HepG2 (cell line): ENCODE results near the gene TRMT1. TPM values are rescaled to one million over a fixed set of nuclear protein-coding genes. Genes with fewer than 3 reads are reported as not detected.

ENCODE experiments used
- CEBPB ChIP-seq: IDR thresholded peaks from 2 replicates; pipeline ENCODE4 v1.6.1; 2011; ENCODE audit warnings: low read depth, low read length, improper control_type of control experiment, borderline replicate concordance
- FOXA3 ChIP-seq: IDR thresholded peaks from 2 replicates; pipeline ENCODE4 v1.6.1; 2016; ENCODE audit warnings: missing genetic modification reagents, missing compliant biosample characterization
- FOXO1 ChIP-seq: sonication (generic); formaldehyde crosslinking; IDR thresholded peaks from 2 replicates; pipeline ENCODE4 v1.4.0; 2020; ENCODE audit warnings: missing genetic modification reagents
- HES4 ChIP-seq: sonication (generic); formaldehyde crosslinking; IDR thresholded peaks from 2 replicates; pipeline ENCODE4 v1.9.0; 2021; ENCODE audit warnings: mild to moderate bottlenecking, missing genetic modification reagents, borderline replicate concordance
- HNF4A ChIP-seq: sonication (generic); formaldehyde crosslinking; IDR thresholded peaks from 2 replicates; pipeline ENCODE4 v1.4.0; 2020; ENCODE audit warnings: missing genetic modification reagents
- HNF4G ChIP-seq, 2 experiments: sonication (generic) in 1 of 2; formaldehyde crosslinking in 1 of 2; IDR thresholded peaks; 2 replicates each; pipeline versions ENCODE4 v1.4.0 to v1.6.1; 2011 to 2020; ENCODE audit warnings: borderline replicate concordance in 2 of 2, low read depth in 2 of 2, mild to moderate bottlenecking in 2 of 2, low read length in 1 of 2, missing genetic modification reagents in 1 of 2, moderate library complexity in 1 of 2
- IKZF1 ChIP-seq: fragments of 450-650 bp; IDR thresholded peaks from 2 replicates; pipeline ENCODE4 v1.7.1; 2016
- KDM1A ChIP-seq: IDR thresholded peaks from 2 replicates; pipeline ENCODE4 v1.6.1; 2016; ENCODE audit warnings: missing compliant biosample characterization
- NRL ChIP-seq: sonication (generic); formaldehyde crosslinking; IDR thresholded peaks from 2 replicates; pipeline ENCODE4 v1.5.0; 2020; ENCODE audit warnings: missing genetic modification reagents, mild to moderate bottlenecking, moderate library complexity, borderline replicate concordance
- RELA ChIP-seq: sonication (generic); formaldehyde crosslinking; IDR thresholded peaks from 2 replicates; pipeline ENCODE4 v1.4.0; 2020; ENCODE audit warnings: missing genetic modification reagents
- SRSF4 ChIP-seq: fragments of 200-400 bp; formaldehyde crosslinking; IDR thresholded peaks from one replicate; pipeline ENCODE4 v1.6.1; 2018; ENCODE audit warnings: mild to moderate bottlenecking, low read depth, low read length, moderate library complexity; ENCODE audit not compliant: poor library complexity, severe bottlenecking
- THAP11 ChIP-seq: IDR thresholded peaks from 2 replicates; pipeline ENCODE4 v1.6.1; 2016; ENCODE audit warnings: missing biosample characterization, missing genetic modification reagents
- ZFX ChIP-seq: sonication (generic); formaldehyde crosslinking; IDR thresholded peaks from 2 replicates; pipeline ENCODE4 v1.4.0; 2020; ENCODE audit warnings: mild to moderate bottlenecking, low read depth, missing genetic modification reagents, moderate library complexity
- ZNF180 ChIP-seq: sonication (generic); formaldehyde crosslinking; IDR thresholded peaks from 2 replicates; pipeline ENCODE4 v1.4.0; 2020; ENCODE audit warnings: low read depth, missing genetic modification reagents, borderline replicate concordance
- ZNF274 ChIP-seq: sonication (generic); formaldehyde crosslinking; IDR thresholded peaks from 2 replicates; pipeline ENCODE4 v1.5.1; 2020; ENCODE audit warnings: mild to moderate bottlenecking, missing genetic modification reagents
- ZNF3 ChIP-seq: IDR thresholded peaks from 2 replicates; pipeline ENCODE4 v1.7.0; 2017; ENCODE audit warnings: inconsistent platforms
- polyA plus RNA-seq, 8 experiments: library from polyadenylated mRNA; depleted of rRNA in 3 of 8; stranded (reverse) in 7 of 8; unstranded in 1 of 8; fragments of >200 nt; fragmentation: Illumina TruSeq in 4 of 8; extraction: Trizol in 4 of 8; gene quantifications; 2 replicates each; pipeline versions ENCODE4 v1.2.1 to v1.2.3, GENCODE V29; 2011 to 2016; ENCODE audit warnings: low read depth in 4 of 8, missing spikeins in 1 of 8, mixed read lengths in 1 of 8; ENCODE audit not compliant: insufficient read depth in 1 of 8
- total RNA-seq, 5 experiments: library from RNA; depleted of rRNA; stranded (reverse); fragments of >200 nt; fragmentation: Illumina TruSeq; extraction: Trizol; gene quantifications; 2 replicates each; pipeline ENCODE4 v1.2.3, GENCODE V29; 2016; ENCODE audit warnings: low read depth in 1 of 5
- TF ChIP-seq, protein P1 (sequence below): sonication (generic); formaldehyde crosslinking; IDR thresholded peaks from 2 replicates; pipeline ENCODE4 v1.4.0; 2020; ENCODE audit warnings: missing genetic modification reagents, borderline replicate concordance
- TF ChIP-seq, protein P2 (sequence below): sonication (generic); formaldehyde crosslinking; IDR thresholded peaks from 2 replicates; pipeline ENCODE4 v1.5.0; 2020; ENCODE audit warnings: mild to moderate bottlenecking, missing genetic modification reagents
- TF ChIP-seq, protein P3 (sequence below): IDR thresholded peaks from 2 replicates; pipeline ENCODE4 v1.6.1; 2018; ENCODE audit warnings: missing genetic modification reagents, mild to moderate bottlenecking, missing compliant biosample characterization
- TF ChIP-seq, protein P4 (sequence below): sonication (generic); formaldehyde crosslinking; IDR thresholded peaks from 2 replicates; pipeline ENCODE4 v1.4.0; 2020; ENCODE audit warnings: mild to moderate bottlenecking, missing genetic modification reagents

Gene TRMT1
- total and polyA plus RNA-seq, 2 of the 13 experiments (the other 11 are each of a cell fraction or from before 2014, with no cell fraction given), result 35.5 to 44.1 TPM

DNA sequence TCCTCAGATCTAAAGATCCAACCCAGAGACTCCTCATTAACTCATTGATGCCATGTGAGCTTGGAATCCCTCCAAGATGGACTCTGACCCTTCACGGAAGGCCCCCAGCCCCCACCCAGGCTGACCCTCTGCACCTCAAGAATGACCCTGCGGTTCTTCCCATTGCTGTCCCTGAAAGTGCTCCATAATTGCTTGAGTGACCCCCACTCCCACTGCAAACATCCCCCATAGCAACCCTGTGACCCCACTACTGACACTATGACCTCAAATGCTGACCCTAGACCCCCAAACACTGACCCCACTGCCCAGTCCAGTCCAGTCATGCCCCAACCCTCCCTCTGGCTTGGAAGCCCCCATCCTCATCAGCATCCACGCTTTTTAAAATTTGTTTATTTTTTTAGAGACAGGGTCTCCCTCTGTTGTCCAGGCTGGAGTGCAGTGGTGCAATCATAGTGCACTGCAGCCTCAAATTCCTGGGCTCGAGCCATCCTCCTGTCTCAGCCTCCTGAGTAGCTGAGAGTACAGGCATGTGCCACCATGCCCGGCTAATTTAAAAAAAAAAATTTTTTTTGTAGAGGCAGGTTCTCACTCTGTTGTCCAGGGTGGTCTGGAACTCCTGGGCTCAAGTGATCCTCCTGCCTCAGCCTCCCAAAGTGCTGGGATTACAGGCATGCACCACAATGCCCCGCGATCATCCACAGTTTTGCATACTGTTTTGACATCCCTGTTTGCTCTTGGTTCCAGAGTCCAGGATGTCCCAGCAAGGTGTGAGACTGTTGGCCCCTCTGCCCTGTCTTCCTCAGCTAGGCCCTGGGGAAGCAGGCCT, 14.7 kb downstream of the TRMT1 start (continued):
- TF ChIP-seq, protein P1, sequence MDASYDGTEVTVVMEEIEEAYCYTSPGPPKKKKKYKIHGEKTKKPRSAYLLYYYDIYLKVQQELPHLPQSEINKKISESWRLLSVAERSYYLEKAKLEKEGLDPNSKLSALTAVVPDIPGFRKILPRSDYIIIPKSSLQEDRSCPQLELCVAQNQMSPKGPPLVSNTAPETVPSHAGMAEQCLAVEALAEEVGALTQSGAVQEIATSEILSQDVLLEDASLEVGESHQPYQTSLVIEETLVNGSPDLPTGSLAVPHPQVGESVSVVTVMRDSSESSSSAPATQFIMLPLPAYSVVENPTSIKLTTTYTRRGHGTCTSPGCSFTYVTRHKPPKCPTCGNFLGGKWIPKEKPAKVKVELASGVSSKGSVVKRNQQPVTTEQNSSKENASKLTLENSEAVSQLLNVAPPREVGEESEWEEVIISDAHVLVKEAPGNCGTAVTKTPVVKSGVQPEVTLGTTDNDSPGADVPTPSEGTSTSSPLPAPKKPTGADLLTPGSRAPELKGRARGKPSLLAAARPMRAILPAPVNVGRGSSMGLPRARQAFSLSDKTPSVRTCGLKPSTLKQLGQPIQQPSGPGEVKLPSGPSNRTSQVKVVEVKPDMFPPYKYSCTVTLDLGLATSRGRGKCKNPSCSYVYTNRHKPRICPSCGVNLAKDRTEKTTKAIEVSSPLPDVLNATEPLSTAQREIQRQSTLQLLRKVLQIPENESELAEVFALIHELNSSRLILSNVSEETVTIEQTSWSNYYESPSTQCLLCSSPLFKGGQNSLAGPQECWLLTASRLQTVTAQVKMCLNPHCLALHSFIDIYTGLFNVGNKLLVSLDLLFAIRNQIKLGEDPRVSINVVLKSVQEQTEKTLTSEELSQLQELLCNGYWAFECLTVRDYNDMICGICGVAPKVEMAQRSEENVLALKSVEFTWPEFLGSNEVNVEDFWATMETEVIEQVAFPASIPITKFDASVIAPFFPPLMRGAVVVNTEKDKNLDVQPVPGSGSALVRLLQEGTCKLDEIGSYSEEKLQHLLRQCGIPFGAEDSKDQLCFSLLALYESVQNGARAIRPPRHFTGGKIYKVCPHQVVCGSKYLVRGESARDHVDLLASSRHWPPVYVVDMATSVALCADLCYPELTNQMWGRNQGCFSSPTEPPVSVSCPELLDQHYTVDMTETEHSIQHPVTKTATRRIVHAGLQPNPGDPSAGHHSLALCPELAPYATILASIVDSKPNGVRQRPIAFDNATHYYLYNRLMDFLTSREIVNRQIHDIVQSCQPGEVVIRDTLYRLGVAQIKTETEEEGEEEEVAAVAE (CRISPR knock-in tag), result peak; percentile 66; the same call in 1 of the 2 replicates
- TF ChIP-seq, protein P2, sequence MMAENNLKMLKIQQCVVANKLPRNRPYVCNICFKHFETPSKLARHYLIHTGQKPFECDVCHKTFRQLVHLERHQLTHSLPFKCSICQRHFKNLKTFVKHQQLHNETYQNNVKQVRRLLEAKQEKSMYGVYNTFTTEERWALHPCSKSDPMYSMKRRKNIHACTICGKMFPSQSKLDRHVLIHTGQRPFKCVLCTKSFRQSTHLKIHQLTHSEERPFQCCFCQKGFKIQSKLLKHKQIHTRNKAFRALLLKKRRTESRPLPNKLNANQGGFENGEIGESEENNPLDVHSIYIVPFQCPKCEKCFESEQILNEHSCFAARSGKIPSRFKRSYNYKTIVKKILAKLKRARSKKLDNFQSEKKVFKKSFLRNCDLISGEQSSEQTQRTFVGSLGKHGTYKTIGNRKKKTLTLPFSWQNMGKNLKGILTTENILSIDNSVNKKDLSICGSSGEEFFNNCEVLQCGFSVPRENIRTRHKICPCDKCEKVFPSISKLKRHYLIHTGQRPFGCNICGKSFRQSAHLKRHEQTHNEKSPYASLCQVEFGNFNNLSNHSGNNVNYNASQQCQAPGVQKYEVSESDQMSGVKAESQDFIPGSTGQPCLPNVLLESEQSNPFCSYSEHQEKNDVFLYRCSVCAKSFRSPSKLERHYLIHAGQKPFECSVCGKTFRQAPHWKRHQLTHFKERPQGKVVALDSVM (CRISPR knock-in tag), result peak; percentile 97
- no peak for TF ChIP-seq NRL
- no peak for TF ChIP-seq IKZF1
- TF ChIP-seq FOXA3 (CRISPR knock-in tag), result 0 out of 2 replicates have a peak, but pooled peaks have one; percentile 22
- no peak for TF ChIP-seq HES4 (CRISPR knock-in tag)
- TF ChIP-seq HNF4A (CRISPR knock-in tag), result peak; percentile 89
- no peak for TF ChIP-seq ZNF274 (CRISPR knock-in tag)
- peak; percentile 89 for TF ChIP-seq ZFX (CRISPR knock-in tag)
- no peak for TF ChIP-seq ZNF180 (CRISPR knock-in tag)
- no peak for TF ChIP-seq RELA (CRISPR knock-in tag)
- TF ChIP-seq HNF4G (IDR thresholded peaks at IDR 0.05; ENCODE audit: borderline replicate concordance, low read depth, low read length), result peak; percentile 53; the same call in 1 of the 2 replicates
- TF ChIP-seq HNF4G (CRISPR knock-in tag; IDR thresholded peaks at IDR 0.05; ENCODE audit: borderline replicate concordance, low read depth), result no peak
- TF ChIP-seq ZNF3 (CRISPR knock-in tag), result peak; percentile 83
- TF ChIP-seq SRSF4, result no peak
- peak; percentile 23; the same call in 1 of the 2 replicates for TF ChIP-seq THAP11 (CRISPR knock-in tag)
- peak; percentile 35; the same call in 1 of the 2 replicates for TF ChIP-seq FOXO1 (CRISPR knock-in tag)
- peak; percentile 45; the same call in 1 of the 2 replicates for TF ChIP-seq CEBPB
- peak; percentile 60; the same call in 1 of the 2 replicates for TF ChIP-seq KDM1A (CRISPR knock-in tag)
- TF ChIP-seq, protein P3, sequence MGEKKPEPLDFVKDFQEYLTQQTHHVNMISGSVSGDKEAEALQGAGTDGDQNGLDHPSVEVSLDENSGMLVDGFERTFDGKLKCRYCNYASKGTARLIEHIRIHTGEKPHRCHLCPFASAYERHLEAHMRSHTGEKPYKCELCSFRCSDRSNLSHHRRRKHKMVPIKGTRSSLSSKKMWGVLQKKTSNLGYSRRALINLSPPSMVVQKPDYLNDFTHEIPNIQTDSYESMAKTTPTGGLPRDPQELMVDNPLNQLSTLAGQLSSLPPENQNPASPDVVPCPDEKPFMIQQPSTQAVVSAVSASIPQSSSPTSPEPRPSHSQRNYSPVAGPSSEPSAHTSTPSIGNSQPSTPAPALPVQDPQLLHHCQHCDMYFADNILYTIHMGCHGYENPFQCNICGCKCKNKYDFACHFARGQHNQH (CRISPR knock-in tag), result peak; percentile 9
- TF ChIP-seq, protein P4, sequence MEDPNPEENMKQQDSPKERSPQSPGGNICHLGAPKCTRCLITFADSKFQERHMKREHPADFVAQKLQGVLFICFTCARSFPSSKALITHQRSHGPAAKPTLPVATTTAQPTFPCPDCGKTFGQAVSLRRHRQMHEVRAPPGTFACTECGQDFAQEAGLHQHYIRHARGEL, result no peak
